ENCODE results near the gene FAM43B.
"Not testable (repeated sequence)": the region's sequence is repeated elsewhere in the genome, so short reads cannot be mapped to it uniquely, and the experiment has no call there.

Gene FAM43B, protein sequence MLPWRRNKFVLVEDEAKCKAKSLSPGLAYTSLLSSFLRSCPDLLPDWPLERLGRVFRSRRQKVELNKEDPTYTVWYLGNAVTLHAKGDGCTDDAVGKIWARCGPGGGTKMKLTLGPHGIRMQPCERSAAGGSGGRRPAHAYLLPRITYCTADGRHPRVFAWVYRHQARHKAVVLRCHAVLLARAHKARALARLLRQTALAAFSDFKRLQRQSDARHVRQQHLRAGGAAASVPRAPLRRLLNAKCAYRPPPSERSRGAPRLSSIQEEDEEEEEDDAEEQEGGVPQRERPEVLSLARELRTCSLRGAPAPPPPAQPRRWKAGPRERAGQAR

DNA sequence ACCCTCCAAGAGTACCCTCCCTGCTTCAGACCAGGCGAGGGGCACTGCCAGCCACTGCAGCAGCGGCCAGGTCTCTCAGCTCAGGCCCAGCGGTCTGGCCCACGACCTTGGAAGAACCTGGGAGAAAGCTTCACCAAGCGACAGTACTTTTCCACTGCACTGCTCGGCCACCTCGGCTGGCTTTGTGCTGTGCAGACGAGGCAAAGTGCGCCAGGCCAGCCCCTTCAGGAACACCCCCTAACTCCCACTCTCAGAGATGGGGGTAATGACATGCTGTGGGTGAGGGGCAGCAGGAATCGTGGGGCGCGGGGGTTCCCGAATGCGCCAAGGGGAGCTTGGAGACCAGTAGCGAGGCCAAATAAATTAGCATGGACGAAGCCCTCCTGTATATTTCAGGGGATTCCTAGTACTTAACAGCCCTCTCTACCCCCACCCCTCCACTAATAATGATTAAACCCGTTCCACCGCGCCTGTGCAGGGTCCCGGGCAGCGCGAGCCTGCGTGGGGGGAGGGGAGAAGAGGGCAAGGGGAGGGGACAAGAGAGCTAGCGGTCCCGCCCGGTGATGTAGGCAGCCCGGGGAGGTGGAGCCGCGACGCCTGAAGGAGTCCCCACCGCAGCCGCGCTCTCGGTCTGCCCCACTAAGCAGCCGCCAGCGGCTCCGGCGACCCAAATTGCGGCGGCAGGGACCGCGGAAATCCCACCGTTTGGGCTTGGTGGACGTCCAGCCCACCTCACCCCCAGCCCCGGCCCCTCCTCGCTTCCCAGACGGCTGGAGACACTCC lies at the start of gene FAM43B:
FAM43B (plus strand) TSS at position 629 of the 783 bp plus-strand sequence. CDS start 401 bp downstream, outside the sequence.
- DNase-seq: peak; percentile 90

DNA sequence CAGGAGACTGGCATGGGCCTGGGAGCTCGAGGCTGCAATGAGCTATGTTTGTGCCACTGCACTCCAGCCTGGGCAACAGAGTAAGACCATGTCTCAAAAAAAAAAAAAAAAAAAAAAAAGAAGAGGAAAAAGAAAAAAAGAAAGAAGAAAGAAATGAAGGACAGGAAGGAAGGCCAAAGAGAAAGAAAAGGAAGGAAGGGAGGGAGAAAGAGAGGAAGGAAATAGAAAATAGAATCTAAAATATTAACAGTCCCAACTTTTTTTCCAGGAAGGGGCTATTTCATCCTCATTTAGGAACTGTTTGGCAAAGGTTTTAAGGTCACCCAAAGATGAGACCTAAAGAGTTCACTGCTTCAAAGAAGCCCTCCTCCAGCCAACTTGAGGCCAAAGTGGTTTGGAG lies 46.9 kb upstream of the FAM43B start:
- DNase-seq: no peak

DNA sequence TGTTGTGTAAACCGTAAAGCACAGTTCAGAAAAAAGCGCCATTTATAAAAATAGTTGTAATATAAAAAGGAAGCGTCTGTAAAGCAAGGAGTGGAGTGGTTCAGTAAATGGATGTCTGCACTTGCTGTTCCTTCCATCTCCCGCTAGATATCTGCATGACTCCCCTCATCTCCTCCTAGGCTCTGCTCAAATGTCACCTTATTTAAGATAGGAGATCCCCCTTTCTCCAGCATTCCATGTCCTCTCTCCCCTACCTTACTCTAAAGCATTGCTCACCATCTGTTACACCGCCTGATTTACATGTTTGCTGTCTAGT lies 45.2 kb upstream of the FAM43B start:
- no peak for DNase-seq

DNA sequence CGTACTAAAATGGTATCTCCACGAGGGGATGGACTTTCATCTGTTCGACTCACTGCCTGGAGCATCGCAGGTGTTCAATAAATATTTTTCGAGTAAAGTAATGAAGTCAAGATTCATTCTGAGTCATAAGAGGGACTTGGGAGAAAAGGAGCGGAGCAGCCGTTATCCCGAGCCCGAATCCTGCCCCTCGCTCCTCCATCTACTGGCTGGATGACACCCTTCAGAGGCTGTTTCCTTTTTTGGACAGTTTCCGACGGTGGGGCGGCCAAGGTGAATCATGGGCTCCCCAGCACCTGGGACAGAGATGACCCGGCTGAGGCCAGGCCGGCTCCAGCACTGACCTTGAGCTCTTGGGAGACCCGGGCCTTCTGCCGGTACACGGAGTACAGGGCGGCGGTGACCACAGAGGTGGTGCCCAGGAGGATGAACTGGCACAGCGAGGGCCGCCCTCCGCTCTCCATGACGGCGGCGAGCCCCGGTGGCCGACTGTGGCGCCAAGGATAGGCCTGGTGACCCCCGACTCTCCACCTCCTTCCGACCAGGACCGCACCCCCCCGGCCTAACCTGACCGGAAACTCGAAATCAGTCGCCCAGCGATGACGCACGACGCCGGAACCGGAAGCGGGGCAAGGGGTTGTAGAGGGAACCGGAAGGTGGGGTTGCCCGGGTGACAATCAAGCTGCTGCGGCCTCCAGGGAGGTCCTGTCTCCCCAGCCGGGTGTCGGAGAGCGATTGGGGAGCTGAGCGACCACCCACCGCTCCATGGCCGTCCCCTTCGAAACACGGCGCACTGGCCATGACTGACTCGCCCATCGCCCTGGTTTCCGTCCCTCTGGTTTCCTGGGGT lies 44.6 kb upstream of the FAM43B start, which contains the start of gene MUL1:
MUL1 (minus strand) TSS at position 588 of the 847 bp plus-strand sequence; CDS start at position 461, 127 bp downstream.
- DNase-seq: peak; percentile 97

DNA sequence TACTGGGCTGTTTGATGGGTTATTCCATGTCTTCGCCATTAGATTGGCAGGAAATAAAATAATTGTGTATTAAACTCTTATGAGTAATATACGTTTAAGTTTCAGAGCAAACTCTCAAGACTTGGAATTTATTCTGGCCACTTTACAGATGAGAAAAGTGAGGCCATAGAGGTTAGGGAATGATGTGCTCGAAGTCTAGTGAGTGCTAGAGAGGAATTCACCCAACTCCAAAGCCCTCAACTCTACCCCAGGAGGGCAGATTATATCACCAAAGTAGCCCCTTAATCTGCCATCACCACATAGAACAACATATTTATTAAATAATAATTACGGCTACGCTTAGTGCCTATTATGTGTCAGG lies 44.0 kb upstream of the FAM43B start:
- DNase-seq: no peak

DNA sequence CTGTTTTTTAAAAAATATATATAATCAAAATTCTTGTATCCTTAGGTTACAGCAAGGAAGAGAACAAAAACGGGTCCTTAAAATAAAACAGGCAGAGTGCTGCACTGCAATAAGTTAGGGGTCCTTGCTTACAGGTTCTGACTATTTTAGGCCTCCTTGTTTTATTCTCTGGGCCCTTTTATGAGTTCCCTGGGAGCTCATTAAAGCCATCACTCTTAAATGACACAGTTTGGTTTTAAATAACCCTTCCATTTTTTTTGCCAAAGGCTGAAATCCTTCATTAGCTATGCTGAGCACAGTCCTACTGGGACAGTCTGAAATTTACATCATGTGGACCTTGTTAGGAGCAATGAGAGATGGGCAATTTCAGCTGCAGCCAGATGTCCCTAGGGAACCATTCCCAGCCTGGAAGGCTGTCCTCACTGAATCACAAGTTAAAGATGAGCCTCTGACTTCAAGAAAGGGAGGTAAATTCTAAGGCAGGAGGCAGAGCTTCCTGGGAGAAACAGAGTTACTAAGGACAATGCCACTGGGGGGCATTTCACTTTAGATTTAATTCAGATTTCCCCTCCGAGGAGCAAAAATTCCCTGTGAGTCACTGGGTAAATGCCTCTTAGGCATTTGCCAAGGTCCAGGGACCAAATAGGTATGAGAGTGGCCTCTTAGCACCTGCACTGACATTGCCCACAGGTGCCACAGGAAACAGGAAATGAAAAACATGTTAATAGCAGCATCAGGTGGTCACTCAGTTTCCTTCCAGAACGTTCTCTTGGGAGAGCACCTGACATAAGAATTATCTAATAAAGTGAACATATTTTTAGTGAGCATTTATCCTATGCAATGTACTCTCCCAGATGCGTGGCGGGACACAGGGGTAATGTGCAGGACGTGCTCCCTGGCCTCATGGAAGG lies 40.6 kb upstream of the FAM43B start:
- no peak for DNase-seq

DNA sequence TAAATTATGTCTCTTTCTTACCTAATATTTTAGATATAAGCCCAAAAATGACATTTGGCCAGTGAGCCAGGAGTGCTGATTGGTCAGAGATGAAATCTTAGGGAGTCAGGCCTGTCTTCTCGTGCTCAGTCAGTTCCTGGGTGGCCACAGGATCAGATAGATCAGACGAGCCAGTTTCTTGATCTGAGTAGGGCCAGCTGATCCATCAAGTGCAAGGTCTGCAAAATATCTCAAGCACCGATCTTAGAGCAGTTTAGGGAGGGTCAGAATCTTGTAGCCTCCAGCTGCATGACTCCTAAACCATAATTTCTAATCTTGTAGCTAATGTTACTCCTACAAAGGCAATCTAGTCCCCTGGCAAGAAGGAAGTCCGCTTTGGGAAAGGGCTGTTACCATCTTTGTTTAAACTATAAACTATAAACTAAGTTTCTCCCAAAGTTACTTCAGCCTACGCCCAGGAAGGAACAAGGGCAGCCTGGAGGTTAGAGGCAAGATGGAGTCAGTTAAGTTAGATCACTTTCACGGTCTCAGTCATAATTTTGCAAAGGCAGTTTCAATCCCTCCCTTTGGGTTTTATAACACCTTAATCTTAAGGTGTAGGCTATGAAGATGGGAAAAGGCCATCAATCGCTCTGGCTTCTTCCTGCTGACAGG lies 32.6 kb upstream of the FAM43B start:
- DNase-seq: not testable (repeated sequence)

DNA sequence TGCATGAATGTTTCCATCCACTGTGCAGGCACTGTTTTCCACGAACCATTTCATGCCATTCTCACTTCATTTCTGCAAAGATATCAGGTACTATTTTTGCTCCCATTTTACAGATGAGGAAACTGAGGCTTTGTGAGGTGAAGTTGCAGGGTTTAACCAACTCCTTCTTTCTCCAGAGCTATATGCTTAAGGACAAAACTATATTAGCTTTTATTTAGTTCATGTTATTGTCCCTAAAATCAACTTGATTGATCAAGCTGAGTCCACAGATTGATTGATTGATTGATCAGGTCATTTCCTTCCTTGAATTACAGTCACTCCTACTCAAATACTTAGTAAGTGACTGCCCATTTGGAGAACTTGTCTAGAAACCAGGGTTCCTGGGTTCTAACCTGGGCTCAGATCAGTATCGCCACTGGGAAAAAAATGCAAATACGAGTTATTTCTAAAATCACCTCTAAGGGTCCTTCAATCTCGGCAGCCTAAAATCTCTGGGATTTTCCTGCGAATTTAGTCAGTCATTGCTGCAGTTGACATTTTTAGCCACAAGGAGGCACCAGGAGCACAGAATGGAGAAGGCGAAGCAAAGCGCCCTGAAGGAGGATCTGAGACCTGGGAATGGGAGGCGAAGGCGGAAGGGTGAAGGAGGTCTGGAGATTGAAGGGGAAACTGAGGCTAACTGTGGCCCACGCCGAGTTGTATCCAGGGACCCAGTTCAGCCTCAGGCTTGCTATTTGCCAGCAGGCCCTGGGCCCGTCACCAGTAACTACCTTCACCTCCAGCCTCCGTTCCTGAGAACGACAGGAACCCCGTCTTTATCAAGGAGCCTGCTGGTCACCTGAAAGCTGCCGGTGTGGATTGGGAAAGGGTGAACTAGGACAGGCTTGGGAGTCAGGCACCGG lies 30.2 kb upstream of the FAM43B start:
- DNase-seq: peak; percentile 84

DNA sequence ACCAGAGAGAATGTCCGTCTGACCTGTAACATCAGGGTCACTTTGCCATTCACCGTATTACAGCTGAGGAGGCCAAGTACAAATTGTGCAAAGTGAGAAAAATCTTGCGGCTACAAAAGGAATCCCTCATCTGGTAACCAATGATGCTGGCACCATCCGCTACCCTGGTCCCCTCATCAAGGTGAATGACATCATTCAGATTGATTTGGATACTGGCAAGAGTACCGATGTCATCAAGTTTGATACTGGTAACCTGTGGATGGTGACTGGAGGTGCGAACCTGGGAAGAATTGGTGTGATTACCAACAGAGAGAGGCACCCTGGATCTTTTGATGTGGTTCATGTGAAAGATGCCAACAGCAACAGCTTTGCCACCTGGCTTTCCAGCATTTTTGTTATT lies 26.1 kb upstream of the FAM43B start:
- DNase-seq: no peak

DNA sequence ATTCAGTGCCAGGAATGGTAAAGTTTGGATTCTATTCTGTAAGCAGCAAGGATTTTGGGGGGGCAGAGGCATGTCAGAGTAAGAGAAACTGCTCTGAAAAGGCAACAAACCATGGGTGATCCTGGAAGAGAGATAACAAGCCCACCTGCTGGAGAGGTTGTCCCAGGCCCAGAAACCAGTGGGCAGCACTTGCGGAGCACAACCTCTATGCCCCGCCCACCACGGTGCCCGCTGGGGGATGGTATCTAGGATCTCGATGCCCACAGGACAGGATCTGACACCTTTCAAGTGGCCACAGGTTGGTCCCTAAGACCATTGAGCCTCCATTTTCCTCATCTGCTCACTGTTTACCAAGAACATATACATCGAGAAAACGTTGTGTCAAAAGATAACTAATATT lies 24.2 kb upstream of the FAM43B start:
- DNase-seq: no peak

DNA sequence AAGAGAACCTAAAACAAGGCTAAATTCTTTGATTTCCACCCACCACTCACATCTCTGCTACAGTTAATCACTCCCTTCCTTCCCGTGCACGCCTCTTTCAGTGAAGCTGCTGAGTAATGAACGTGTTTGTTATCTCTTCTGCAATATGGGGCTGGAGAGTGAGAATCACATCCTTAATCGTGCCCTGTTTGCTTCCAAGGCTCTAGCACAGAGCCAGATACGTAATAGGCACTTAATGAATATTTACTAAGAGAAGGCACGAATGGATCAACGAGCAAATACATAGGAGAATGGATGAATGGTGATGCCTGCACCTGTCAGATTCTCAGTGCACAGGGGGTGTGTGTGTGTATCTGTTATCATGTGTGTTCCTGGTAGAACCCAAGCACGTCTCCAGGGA lies 22.1 kb upstream of the FAM43B start:
- DNase-seq: no peak

DNA sequence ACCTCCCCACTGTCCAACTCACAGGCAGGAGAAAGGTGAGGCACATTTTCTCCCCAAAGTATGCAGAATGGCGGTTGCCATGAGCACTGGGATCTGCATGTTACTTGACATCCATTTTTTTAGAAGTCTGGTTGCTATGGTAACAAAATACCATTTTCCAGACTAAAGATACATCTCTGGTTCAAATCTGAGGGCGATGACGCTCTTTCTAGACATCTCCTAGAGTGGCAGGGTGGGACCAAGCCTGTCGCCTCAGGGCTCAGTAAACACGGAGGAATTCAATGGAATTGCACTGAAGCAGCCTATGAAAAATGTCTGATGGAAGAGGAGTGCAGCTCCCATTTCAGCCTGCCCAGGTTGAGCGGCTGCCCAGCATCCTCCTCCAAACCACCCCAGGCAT lies 21.5 kb upstream of the FAM43B start:
- no peak for DNase-seq

DNA sequence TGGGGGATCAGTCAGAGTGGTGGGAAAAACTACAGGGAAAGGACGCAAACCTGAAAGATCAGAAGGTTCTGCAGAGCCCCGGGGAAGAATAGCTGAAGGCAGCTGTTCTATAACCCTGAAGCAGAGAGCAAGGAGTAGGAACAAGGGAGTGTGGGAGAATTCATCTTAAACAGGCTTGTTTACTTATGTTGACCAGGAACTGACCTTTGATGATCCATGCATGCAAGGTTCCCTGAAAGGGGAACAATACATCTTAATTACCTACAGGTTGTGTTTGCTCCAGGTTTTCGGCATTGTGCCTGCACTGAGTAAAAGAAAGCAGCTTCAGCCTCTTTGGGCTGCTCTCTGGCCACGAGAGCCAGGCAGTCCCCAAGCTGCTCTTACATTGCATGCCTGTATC lies 18.7 kb upstream of the FAM43B start:
- no peak for DNase-seq

DNA sequence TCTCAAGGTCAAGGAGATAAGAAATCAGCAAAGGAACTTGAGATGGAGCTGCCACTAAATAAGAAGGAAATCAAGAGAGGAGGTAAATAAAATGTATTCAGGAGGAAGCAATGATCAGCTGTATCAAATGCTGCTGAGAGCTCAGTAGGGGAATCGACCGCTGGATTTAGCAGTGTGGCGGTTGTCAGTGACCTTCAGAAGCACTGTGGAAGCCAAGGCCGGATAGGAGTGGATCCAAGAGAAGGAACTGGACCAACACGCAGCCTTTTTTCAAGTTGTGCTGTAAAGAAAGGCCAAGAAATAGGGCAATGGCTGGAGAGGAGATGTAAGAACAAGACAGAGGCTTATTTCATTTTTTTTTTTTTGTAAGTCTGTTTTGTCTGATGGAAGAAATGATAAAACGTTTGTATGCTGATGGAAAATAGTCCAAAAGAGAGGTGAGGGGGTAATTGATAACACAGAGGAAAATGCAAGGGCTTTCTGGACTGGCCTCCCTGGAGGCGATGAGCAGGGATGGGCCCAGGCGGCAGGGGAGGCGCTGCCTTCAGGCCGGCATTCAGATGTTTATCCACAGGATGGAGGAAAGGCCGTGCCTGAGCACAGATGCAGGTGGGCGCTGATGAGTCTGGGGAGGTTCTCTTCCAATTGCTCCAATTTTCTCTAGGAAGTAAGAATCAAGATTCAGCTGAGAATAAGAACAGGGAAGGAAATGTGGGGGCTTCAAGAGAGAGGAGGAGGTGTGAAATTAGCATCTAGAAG lies 17.5 kb upstream of the FAM43B start:
- DNase-seq: no peak

DNA sequence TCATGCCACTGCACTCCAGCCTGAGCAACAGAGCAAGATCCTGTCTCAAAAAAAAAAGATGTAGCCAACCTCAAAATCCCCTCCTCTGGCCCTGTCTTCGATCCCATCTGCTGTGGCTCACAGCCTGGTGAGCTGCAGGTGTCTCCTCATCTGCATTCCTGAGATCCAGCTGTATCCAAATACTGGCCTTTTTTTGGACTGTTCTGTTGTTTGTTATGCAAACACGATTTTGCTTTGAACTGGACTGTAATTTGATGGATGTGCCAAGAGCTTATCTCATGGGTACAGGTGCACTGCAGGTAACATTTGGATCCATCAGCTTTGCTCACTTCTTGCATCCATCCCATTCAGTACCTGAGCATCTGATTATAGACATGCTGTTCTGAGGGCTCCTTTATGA lies 14.1 kb upstream of the FAM43B start:
- DNase-seq: no peak

DNA sequence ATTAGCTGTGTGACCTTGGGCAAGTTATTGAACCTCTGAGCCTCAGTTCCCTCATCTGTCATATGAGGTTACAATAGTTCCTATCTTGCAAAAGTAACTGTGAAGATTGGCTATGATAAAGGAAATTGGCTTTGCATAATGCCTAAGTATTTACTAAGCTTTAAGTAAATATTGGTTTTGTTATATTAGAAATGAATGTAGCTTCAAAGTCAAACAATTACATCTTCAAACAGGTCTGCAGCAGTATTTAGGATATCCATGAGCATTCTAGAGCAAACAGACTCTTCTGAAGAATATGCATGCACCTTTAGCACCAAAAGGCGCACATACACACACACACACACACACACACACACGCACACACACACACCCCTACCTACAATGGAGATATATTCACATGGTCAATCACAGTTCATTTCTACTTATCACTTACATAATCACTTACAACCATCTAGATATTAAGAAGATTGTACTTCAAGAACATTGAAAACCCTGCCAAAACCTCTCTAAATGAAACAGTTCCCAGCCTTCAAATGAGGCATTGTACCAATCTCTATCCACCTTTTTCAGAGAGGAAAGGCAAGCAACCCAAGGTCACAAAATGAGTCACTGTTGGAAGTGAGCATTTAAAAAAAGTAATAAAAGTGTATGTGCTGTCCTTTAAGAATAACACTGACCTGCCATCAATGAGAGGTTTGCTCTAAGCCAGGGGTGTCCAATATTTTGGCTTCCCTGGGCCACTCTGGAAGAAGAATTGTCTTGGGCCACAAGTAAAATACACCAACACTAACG lies 13.4 kb upstream of the FAM43B start:
- DNase-seq: no peak

DNA sequence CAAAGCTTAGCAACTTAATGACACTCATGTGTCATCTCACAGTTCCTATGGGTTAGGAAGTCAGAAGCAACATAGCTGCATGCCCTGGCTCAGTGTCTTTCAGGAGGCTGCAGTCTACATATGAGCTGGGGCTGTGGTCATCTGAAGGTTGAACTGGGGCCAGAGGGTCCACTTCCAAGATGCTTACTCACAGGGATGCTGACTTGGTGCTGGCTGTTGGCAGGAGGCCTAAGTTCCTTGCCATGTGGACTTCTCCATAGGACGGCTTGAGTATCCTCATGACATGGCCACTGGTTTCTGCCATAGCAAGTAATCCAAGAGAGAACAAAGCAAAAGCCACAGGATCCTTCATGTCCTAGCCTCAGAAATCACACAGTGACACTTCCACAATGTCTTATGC lies 12.1 kb upstream of the FAM43B start:
- DNase-seq: no peak

DNA sequence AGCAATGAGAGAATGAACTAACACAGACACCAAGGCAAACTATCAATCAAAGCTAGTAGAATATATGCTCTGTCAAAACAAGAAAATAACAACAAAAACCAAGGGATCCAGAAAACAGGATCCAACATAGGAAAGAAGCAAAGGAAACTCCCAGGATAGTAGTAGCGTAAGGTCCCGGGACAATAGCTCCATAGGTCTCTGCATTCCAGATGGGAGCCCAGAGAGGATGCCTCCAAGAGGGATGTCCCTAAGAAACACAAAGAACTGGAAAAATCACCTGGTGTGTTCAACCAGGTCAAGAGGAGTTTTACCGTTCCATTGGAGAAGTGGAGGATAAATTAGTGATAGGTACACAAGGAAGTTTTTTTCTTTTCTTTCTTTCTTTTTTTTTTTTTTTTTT lies 5.7 kb upstream of the FAM43B start:
- DNase-seq: no peak

DNA sequence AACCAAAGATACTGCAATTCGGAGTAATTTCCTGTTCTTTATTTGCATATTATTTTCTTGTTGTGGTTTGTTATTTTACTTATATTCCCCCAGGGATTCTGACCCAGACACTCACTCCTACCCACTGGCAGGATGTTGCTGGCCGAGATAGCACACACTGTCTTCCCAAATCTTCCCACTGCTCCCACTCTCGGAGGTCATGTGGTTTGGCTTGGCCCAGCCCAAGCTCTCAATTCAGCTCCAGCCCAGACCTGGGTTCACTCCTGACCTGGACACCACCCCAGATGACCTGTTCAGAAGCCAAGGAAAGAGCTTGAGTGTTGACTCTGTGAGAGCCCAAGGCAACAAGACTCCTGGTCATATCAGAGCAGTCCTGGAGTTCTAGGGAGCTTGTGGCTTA lies 1.2 kb upstream of the FAM43B start:
- no peak for DNase-seq

All from right forelimb (tissue), 1 donor.